ENCODE results near the gene RAP1A.

Gene RAP1A

GRCh38 chr1:111690306-111690617 lies 70.7 kb downstream of the RAP1A start:
- in situ Hi-C loops (cut with HindIII; ENCODE audit: low sequenced_read_pairs): loop anchor here (5.0 kb wide), 1 partner anchor 42 kb away; no protein-coding TSS in a partner anchor
- DNase-seq (ENCODE audit: low read depth): peak; percentile 100
- no peak overlapping the region for H3K4me3 ChIP-seq (ENCODE audit: low read depth, low read length)
- TF ChIP-seq, protein P1, sequence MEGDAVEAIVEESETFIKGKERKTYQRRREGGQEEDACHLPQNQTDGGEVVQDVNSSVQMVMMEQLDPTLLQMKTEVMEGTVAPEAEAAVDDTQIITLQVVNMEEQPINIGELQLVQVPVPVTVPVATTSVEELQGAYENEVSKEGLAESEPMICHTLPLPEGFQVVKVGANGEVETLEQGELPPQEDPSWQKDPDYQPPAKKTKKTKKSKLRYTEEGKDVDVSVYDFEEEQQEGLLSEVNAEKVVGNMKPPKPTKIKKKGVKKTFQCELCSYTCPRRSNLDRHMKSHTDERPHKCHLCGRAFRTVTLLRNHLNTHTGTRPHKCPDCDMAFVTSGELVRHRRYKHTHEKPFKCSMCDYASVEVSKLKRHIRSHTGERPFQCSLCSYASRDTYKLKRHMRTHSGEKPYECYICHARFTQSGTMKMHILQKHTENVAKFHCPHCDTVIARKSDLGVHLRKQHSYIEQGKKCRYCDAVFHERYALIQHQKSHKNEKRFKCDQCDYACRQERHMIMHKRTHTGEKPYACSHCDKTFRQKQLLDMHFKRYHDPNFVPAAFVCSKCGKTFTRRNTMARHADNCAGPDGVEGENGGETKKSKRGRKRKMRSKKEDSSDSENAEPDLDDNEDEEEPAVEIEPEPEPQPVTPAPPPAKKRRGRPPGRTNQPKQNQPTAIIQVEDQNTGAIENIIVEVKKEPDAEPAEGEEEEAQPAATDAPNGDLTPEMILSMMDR (IDR thresholded peaks at IDR 0.05; ENCODE audit: low read depth, low read length, missing control alignments): no peak

DNA sequence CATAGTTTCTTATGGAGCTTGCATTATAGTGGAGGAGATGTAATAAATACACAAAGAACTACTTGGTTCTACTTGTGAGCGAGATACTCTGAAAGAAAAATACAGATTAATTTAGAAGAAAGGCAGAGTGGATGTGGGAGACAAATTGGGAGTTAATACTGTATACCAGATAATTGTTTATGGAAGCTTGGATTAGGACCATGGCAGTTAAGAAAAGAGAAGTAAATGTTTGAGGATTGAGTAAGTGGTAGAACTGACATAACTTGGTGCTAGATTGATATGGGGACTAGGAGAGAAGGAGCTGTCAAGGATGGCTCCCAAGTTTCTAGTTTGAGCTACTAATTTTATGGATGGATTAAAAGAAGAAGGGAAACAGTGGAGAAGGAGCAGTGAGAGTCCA lies 72.3 kb downstream of the RAP1A start:
- H3K4me3 ChIP-seq (ENCODE audit: low read depth, low read length): no peak overlapping the region
- DNase-seq (ENCODE audit: low read depth): no peak
- TF ChIP-seq, protein P1 (IDR thresholded peaks at IDR 0.05; ENCODE audit: low read depth, low read length, missing control alignments): no peak
- in situ Hi-C loops (cut with HindIII; ENCODE audit: low sequenced_read_pairs): loop anchor here (5.0 kb wide), 1 partner anchor 40 kb away; no protein-coding TSS in a partner anchor

- in situ Hi-C loops (cut with HindIII; ENCODE audit: low sequenced_read_pairs): no loop called here
- TF ChIP-seq, protein P1 (IDR thresholded peaks at IDR 0.05; ENCODE audit: low read depth, low read length, missing control alignments): no peak
- DNase-seq (ENCODE audit: low read depth): no peak
- H3K4me3 ChIP-seq (ENCODE audit: low read depth, low read length): no peak overlapping the region
Observed at GRCh38 chr1:111695801-111696200, 76.2 kb downstream of the RAP1A start.

GRCh38 chr1:111696330-111696729 lies 76.7 kb downstream of the RAP1A start:
- in situ Hi-C loops (cut with HindIII; ENCODE audit: low sequenced_read_pairs): no loop called here
- H3K4me3 ChIP-seq (ENCODE audit: low read depth, low read length): no peak overlapping the region
- TF ChIP-seq, protein P1 (IDR thresholded peaks at IDR 0.05; ENCODE audit: low read depth, low read length, missing control alignments): no peak
- DNase-seq (ENCODE audit: low read depth): no peak

- in situ Hi-C loops (cut with HindIII; ENCODE audit: low sequenced_read_pairs): no loop called here
- DNase-seq (ENCODE audit: low read depth): no peak
- TF ChIP-seq, protein P1 (IDR thresholded peaks at IDR 0.05; ENCODE audit: low read depth, low read length, missing control alignments): no peak
- H3K4me3 ChIP-seq (ENCODE audit: low read depth, low read length): no peak overlapping the region
Observed at GRCh38 chr1:111699268-111699667, 79.7 kb downstream of the RAP1A start.

- H3K4me3 ChIP-seq (ENCODE audit: low read depth, low read length): no peak overlapping the region
- TF ChIP-seq, protein P1 (IDR thresholded peaks at IDR 0.05; ENCODE audit: low read depth, low read length, missing control alignments): no peak
- DNase-seq (ENCODE audit: low read depth): no peak
- in situ Hi-C loops (cut with HindIII; ENCODE audit: low sequenced_read_pairs): no loop called here
Observed at GRCh38 chr1:111702504-111703050, 83.0 kb downstream of the RAP1A start.
